ENCODE results near the gene SLC35G3. TPM values are rescaled to one million over a fixed set of nuclear protein-coding genes. Genes with fewer than 3 reads are reported as not detected.

Gene SLC35G3
- total and polyA plus RNA-seq, 10 of the 15 experiments (the other 5 are each of a cell fraction or from before 2014, with no cell fraction given) = not detected

DNA sequence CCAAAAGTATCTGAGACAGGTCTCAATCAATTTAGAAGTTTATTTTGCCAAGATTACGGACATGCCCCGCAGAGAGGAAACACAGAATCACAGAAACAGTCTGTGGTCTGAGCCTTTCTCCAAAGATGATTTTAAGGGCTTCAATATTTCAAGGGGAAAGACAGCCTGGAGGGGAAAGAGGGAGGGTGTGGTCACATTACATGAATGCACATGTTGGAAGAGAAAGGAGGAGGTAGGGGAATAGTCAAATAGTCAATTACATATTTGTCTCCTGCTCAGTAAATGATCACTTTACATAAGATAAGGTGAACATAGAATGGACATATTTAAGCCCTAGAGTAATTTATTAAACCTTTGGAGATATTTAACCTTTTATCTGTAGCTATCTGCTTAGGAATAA lies 34.3 kb downstream of the SLC35G3 start (continued):
- no peak for TF ChIP-seq RUNX3 (IDR thresholded peaks at IDR 0.05; ENCODE audit: low read length)
- no peak for TF ChIP-seq GABPA (IDR thresholded peaks at IDR 0.05; ENCODE audit: low read depth)

DNA sequence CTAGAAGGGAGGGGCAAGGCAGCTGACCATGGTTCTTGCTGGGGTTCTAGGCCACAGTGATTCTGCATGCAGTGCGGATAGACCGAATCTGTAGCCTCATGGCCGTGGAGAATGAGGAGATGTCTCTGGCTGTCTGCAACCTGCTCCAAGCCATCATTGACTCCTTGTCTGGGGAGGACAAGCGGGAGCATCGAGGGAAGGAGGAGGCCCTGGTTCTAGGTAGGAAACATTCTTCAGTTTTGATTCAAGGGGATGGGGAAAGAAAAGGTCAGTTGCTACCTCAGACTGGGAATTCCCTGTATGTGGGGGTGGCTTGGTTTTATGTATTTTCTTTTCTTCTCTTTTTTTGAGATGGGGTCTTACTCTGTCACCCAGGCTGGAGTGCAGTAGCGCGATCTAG lies 38.9 kb downstream of the SLC35G3 start:
- ChIA-PET POLR2A (no interaction called here), CTCF (no interaction called here), SMC1A (ENCODE audit: uncharacterized antibody, unreplicated experiment) (no interaction called here), RAD21 (ENCODE audit: unreplicated experiment) (no interaction called here)
- WGBS (ENCODE audit: insufficient coverage, insufficient replicate concordance, low lambda C conversion rate, missing lambda C conversion rate) = 61% methylated on average over 7 of the region's 7 CpGs
- no peak for ATAC-seq
- Histone ChIP-seq H3K9ac (ENCODE audit: control insufficient read depth, insufficient read depth, low read length) (no peak overlapping the region), H3K27ac (ENCODE audit: control insufficient read depth, insufficient read depth) (no peak overlapping the region), H3K9me3 (replicated peaks; ENCODE audit: control insufficient read depth, insufficient read depth, low read length) (no peaks in the 10 kb centered on the region), H2AFZ (ENCODE audit: control insufficient read depth, low read depth, low read length) (no peak overlapping the region), H3K4me1 (ENCODE audit: control insufficient read depth, insufficient read depth, low read length) (no peaks in the 10 kb centered on the region), H4K20me1 (ENCODE audit: control insufficient read depth, insufficient read depth) (no peaks in the 10 kb centered on the region), H3K36me3 (ENCODE audit: control insufficient read depth in 2 of 2, insufficient read depth in 2 of 2, low read length in 1 of 2) (no peaks in the 10 kb centered on the region), H3K4me3 (no peak overlapping the region), H3K27me3 (replicated peaks in 1 of 2; ENCODE audit: control insufficient read depth in 2 of 2, insufficient read depth in 2 of 2, low read length in 1 of 2) (peaks cover 0 to 3% of the 10 kb centered on the region in 2 experiments; a peak in 1 of 4 replicates), H3K4me2 (ENCODE audit: control insufficient read depth, insufficient read depth) (no peak overlapping the region), H3K79me2 (ENCODE audit: control insufficient read depth, insufficient read depth, low read length) (no peaks in the 10 kb centered on the region)
- FAIRE-seq = no peak
- intact Hi-C loops (cut with micrococcal nuclease; ENCODE audit: unreplicated experiment) = no loop called here
- no peak for DNase-seq (ENCODE audit: low read depth, low spot score)
- in situ Hi-C loops (cut with MboI) = no loop called here
- no TSS peak for BruUV-seq (replicated peaks)
- TF ChIP-seq, protein P1, sequence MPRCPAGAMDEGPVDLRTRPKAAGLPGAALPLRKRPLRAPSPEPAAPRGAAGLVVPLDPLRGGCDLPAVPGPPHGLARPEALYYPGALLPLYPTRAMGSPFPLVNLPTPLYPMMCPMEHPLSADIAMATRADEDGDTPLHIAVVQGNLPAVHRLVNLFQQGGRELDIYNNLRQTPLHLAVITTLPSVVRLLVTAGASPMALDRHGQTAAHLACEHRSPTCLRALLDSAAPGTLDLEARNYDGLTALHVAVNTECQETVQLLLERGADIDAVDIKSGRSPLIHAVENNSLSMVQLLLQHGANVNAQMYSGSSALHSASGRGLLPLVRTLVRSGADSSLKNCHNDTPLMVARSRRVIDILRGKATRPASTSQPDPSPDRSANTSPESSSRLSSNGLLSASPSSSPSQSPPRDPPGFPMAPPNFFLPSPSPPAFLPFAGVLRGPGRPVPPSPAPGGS (IDR thresholded peaks at IDR 0.05; ENCODE audit: borderline replicate concordance, insufficient read depth, low read depth, low read length, poor library complexity, severe bottlenecking) = no peak
- TF ChIP-seq, protein P2, sequence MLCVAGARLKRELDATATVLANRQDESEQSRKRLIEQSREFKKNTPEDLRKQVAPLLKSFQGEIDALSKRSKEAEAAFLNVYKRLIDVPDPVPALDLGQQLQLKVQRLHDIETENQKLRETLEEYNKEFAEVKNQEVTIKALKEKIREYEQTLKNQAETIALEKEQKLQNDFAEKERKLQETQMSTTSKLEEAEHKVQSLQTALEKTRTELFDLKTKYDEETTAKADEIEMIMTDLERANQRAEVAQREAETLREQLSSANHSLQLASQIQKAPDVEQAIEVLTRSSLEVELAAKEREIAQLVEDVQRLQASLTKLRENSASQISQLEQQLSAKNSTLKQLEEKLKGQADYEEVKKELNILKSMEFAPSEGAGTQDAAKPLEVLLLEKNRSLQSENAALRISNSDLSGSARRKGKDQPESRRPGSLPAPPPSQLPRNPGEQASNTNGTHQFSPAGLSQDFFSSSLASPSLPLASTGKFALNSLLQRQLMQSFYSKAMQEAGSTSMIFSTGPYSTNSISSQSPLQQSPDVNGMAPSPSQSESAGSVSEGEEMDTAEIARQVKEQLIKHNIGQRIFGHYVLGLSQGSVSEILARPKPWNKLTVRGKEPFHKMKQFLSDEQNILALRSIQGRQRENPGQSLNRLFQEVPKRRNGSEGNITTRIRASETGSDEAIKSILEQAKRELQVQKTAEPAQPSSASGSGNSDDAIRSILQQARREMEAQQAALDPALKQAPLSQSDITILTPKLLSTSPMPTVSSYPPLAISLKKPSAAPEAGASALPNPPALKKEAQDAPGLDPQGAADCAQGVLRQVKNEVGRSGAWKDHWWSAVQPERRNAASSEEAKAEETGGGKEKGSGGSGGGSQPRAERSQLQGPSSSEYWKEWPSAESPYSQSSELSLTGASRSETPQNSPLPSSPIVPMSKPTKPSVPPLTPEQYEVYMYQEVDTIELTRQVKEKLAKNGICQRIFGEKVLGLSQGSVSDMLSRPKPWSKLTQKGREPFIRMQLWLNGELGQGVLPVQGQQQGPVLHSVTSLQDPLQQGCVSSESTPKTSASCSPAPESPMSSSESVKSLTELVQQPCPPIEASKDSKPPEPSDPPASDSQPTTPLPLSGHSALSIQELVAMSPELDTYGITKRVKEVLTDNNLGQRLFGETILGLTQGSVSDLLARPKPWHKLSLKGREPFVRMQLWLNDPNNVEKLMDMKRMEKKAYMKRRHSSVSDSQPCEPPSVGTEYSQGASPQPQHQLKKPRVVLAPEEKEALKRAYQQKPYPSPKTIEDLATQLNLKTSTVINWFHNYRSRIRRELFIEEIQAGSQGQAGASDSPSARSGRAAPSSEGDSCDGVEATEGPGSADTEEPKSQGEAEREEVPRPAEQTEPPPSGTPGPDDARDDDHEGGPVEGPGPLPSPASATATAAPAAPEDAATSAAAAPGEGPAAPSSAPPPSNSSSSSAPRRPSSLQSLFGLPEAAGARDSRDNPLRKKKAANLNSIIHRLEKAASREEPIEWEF (IDR thresholded peaks at IDR 0.05; ENCODE audit: insufficient replicate concordance, low read depth, low read length) = no peak
- TF ChIP-seq MXI1 (IDR thresholded peaks at IDR 0.05; ENCODE audit: low read depth, low read length) (no peak), RAD51 (IDR thresholded peaks at IDR 0.05) (no peak), NR2C2 (IDR thresholded peaks at IDR 0.05; ENCODE audit: borderline replicate concordance, control insufficient read depth, insufficient read length, low read depth) (no peak), ZNF217 (IDR thresholded peaks at IDR 0.05) (no peak), RUNX3 (IDR thresholded peaks at IDR 0.05; ENCODE audit: low read length) (no peak), CHD4 (IDR thresholded peaks at IDR 0.05) (no peak), EED (IDR thresholded peaks at IDR 0.05; ENCODE audit: low read depth) (no peak), CBFB (IDR thresholded peaks at IDR 0.05; ENCODE audit: low read depth) (no peak)
- TF ChIP-seq, protein P3, sequence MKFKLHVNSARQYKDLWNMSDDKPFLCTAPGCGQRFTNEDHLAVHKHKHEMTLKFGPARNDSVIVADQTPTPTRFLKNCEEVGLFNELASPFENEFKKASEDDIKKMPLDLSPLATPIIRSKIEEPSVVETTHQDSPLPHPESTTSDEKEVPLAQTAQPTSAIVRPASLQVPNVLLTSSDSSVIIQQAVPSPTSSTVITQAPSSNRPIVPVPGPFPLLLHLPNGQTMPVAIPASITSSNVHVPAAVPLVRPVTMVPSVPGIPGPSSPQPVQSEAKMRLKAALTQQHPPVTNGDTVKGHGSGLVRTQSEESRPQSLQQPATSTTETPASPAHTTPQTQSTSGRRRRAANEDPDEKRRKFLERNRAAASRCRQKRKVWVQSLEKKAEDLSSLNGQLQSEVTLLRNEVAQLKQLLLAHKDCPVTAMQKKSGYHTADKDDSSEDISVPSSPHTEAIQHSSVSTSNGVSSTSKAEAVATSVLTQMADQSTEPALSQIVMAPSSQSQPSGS (IDR thresholded peaks at IDR 0.05; ENCODE audit: low read length) = no peak
- TF ChIP-seq, protein P4, sequence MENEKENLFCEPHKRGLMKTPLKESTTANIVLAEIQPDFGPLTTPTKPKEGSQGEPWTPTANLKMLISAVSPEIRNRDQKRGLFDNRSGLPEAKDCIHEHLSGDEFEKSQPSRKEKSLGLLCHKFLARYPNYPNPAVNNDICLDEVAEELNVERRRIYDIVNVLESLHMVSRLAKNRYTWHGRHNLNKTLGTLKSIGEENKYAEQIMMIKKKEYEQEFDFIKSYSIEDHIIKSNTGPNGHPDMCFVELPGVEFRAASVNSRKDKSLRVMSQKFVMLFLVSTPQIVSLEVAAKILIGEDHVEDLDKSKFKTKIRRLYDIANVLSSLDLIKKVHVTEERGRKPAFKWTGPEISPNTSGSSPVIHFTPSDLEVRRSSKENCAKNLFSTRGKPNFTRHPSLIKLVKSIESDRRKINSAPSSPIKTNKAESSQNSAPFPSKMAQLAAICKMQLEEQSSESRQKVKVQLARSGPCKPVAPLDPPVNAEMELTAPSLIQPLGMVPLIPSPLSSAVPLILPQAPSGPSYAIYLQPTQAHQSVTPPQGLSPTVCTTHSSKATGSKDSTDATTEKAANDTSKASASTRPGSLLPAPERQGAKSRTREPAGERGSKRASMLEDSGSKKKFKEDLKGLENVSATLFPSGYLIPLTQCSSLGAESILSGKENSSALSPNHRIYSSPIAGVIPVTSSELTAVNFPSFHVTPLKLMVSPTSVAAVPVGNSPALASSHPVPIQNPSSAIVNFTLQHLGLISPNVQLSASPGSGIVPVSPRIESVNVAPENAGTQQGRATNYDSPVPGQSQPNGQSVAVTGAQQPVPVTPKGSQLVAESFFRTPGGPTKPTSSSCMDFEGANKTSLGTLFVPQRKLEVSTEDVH (IDR thresholded peaks at IDR 0.05; ENCODE audit: low read depth, partially characterized antibody) = no peak

All from GM12878 (cell line).